HL-60 (cell line): ENCODE results near the gene PHB1.

ENCODE experiments used
- CTCF ChIP-seq: IDR thresholded peaks from one replicate; pipeline ENCODE4 v1.5.1; 2011; ENCODE audit warnings: low read length, control low read depth, inconsistent platforms; ENCODE audit not compliant: insufficient read depth
- POLR2AphosphoS5 ChIP-seq: IDR thresholded peaks from 2 replicates; pipeline ENCODE4 v1.6.1; 2012; ENCODE audit warnings: low read depth

GRCh38 chr17:49461580-49461979 lies 46.9 kb upstream of the PHB1 start:
- no peak for TF ChIP-seq CTCF
- no peak for TF ChIP-seq POLR2AphosphoS5
